HG03439 (cell line): ENCODE results near the gene ZBTB7B.
"Not testable (repeated sequence)": the region's sequence is repeated elsewhere in the genome, so short reads cannot be mapped to it uniquely, and the experiment has no call there.

Experiments used
- ATAC-seq: cut with Tn5 transposase; IDR thresholded peaks from one replicate; pipeline ENCODE4 v1.9.1; 2021; ENCODE audit warnings: mild to moderate bottlenecking, moderate library complexity; ENCODE audit not compliant: unreplicated experiment

The ZBTB7B gene

DNA sequence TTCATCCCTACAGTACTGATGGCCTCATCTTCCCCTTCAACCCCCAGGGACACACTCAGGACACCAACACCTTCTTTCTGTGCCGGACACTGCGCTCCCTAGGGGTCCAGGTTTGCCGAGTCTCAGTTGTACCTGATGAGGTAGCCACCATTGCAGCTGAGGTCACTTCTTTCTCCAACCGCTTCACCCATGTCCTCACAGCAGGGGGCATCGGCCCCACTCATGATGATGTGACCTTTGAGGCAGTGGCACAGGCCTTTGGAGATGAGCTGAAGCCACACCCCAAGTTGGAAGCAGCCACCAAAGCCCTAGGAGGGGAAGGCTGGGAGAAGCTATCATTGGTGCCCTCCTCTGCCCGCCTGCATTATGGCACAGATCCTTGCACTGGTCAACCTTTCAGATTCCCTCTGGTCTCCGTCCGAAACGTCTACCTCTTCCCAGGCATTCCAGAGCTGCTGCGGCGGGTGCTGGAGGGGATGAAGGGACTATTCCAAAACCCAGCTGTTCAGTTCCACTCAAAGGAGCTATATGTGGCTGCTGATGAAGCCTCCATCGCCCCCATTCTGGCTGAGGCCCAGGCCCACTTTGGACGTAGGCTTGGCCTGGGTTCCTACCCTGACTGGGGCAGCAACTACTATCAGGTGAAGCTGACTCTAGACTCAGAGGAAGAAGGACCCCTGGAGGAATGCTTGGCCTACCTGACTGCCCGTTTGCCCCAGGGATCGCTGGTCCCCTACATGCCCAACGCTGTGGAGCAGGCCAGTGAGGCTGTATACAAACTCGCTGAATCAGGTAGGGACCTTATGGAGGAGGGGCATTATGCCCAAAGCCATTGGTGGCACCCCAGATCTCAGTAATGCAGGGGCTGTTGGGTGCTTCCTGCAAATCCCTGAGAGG is 14.3 kb upstream of the ZBTB7B start:
- ATAC-seq, result no peak

DNA sequence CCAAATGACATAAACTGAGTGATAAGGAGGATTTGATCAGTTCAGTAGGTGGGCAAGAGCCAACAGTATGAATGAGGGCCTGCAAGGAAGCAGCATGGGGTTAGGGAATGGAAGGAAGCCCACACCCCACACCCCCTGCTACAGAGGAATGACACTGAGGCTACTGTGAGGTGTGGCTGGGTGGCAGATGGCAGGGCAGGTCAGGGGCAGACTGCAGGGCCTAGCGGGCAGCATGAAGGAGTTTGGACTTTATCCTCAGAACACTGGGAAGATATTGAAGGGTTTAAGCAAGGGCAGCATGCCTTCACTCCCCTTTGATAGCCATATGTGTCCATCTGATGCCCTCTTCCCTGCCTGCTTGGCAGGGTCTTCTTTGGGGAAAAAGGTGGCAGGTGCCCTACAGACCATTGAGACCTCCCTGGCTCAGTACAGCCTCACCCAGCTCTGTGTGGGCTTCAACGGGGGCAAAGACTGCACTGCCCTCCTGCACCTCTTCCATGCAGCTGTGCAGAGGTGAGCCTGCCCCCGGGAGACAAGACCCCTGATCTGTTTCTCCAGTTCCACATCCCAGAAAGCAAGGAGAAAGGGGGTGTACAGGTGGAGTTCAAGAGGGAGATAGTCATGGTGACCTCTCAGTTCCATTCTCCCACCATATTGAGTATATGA is 13.3 kb upstream of the ZBTB7B start:
- ATAC-seq, result no peak

- no peak for ATAC-seq
Measured at GRCh38 chr1:154990276-154990675, 12.3 kb upstream of the ZBTB7B start.

GRCh38 chr1:154992721-154993571 is 9.7 kb upstream of the ZBTB7B start:
- ATAC-seq, result no peak

GRCh38 chr1:154993572-154994268 is 8.9 kb upstream of the ZBTB7B start, which contains the start of gene LENEP:
LENEP (plus strand) TSS chr1:154993586; CDS start chr1:154993608, 22 bp downstream.
- ATAC-seq, result no peak

- ATAC-seq, result no peak
Measured at GRCh38 chr1:154994269-154994587, 8.4 kb upstream of the ZBTB7B start.

GRCh38 chr1:154994591-154994990 is 8.0 kb upstream of the ZBTB7B start:
- ATAC-seq, result no peak

GRCh38 chr1:154995301-154995983 is 7.2 kb upstream of the ZBTB7B start:
- not testable (repeated sequence) for ATAC-seq

DNA sequence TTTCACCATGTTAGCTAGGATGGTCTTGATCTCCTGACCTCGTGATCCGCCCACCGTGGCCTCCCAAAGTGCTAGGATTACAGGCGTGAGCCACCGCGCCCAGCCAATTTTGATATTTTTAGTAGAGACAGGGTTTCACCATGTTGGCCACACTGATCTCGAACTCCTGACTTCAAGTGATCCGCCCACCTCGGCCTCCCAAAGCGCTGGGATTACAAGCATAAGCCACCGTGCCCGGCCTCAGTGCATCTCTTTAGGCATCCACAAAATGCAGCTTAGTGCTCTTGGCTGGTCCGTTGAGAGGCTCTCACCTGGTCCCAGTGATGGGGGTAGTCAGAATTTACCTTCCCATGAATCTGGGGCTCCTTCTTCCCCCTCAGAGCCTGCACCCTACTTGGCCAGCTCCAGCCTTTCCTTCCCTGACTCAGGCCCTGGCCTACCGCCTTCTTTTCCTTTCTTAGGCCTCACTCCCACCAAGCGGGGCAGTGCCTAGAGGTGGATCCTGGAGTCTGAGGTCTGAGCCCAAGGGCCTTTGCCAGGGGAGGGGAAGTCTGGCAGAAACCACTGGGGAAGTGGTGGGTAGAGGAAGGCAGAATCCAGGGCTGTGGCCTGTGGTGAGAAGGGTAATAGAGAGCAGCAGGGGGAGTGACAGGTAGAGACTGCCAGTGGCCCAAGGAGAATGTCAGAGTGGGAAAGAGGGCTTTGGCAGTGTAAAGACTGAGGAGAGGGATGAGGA is 5.5 kb upstream of the ZBTB7B start:
- no peak for ATAC-seq

DNA sequence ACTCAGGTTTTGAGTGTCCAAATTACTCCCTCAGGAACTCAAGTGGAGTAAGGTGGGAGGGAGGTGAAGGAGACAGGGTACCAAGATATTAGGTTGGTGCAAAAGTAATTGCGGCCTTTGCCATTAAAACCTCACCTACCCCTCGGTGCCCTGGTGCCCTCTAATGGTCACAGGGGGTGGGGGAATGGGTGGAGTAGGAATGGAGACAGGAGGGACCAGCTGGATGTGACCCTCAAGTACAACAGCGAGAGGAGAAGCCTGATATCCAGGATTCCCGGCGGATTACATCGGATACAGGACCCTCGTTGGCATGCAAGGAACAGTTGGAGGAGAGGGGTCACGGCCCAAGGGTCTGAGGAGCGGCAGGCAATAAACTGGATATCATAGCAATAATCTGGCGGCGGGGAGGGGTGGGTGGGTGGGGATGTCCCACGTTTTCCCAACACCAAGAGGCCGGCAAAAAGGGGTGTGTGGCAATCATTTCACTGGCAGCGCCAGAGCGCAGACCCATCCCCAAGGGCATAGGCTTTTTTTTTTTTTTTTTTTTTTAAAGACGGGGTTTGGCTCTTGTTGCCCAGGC is 4.3 kb upstream of the ZBTB7B start:
- no peak for ATAC-seq

GRCh38 chr1:154998818-154999570 is 3.6 kb upstream of the ZBTB7B start:
- no peak for ATAC-seq

DNA sequence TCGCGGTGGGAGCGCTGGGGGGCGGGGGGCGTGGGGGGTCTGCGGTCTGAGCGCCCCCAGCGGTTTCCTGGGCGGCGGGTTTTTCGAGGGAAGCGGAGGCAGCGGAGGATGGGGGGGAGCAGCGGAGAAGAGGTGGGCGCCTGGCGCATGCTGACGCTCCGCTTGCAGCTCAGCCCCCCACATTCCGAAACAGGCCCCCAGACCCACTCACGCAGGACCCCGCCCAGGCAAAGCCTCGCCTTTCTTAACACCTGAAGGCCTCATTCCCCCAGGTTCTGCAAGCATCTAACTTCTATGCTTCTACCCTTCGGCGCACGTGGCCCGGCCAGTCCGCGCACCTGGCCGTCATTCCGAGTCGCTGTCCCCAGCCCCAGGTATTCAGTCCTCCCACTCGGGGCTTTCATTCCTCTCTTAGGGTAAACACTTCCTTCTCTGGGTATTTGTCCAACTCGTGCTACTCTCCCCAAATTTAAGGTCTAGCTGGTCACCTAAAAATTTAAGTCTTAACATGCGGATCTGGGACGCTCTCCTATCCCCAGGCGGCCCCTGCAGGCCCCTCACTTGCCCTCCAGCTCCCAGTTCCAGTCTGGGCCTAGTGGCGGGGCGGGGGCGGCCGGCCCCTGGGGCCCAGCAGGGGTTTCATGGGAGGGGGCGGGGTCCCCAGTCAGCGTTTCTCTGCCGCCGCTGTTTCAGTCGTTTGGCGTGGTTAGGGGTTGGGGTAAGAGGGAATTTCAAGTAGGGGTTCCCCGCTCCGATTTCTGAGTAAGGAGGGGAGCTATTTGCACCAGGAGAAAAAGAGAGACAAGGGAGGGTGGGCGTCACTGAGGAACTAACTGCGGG is 2.8 kb upstream of the ZBTB7B start:
- ATAC-seq, result no peak

DNA sequence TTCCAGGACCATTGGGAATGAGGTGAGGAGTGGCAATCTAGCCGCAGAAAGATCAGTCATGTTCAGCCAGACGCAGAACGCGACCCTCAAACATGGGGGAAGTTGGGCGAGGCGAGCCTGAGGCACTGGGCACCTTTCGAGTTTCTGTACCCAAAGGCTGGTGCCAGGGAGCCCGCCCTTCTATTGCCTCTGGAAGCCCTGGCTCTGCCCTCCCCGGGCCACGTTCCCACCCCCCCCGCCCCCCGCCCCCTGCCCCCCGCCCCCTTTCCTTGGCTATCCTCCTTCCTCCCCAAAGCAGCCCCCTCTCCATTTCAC is 2.2 kb upstream of the ZBTB7B start:
- no peak for ATAC-seq

- peak; percentile 43 for ATAC-seq
Measured at GRCh38 chr1:155000726-155001424, 1.7 kb upstream of the ZBTB7B start.

GRCh38 chr1:155001425-155001674 is 1.3 kb upstream of the ZBTB7B start:
- no peak for ATAC-seq

DNA sequence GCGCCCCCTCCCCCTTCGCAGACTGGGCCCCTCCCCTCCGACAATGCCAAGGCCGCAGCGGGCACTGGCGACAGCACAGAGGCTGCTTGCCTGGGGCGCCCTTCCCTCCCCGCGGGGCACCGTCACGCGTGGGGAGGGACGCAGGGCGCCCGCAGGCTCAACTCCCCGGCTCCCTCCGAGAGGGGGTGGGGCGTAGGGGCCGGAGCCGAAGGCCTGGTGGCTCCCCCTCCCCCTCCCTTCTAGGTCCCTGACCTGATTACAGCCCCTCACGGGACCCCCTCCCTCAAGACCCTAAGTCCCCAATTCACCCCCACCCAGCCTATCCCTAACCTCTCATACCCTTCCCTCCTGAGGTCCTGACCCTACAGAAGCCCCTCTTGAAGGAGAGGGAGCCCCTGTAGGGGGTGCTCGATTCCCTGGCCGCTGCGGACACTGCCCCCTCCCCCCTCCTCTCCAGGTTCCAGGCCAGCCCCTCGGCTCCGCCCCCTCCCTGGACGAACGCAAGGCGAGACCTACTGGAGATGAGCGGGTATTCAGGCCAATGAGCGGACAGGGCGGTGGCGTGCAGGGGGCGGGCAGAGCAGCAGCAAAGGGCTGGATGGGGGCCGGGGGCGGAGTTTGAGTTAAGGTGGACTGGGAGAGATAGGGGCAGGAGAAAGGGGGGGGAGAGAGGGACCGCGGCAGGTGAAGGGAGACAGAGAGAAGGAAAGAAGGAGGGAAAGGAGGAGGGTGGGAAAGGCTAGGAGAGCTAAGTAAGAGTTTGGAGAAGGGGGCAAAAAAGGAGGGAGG is 733 bp upstream of the ZBTB7B start:
- ATAC-seq, result peak; percentile 53
